Uterus (tissue), 4 donors: Measurements from ENCODE around the gene VAMP1. TPM values are rescaled to one million over a fixed set of nuclear protein-coding genes. Genes with fewer than 3 reads are reported as not detected.
"Not testable (repeated sequence)": the region's sequence is repeated elsewhere in the genome, so short reads cannot be mapped to it uniquely, and the experiment has no call there.

Experiments
- DNase-seq, 2 donors: peaks; one replicate each; pipeline ENCODE4 v3.0.0-alpha.2; 2019 to 2020
- H3K27ac ChIP-seq, 2 donors: fragments of 200-600 bp; sonication (generic); 1 replicate in 1 of 2; 2 replicates in 1 of 2; pipeline ENCODE4 v1.5.1; 2016 to 2018
- H3K27me3 ChIP-seq, 2 donors: fragments of 200-600 bp; sonication (generic); one replicate each; pipeline ENCODE4 v1.5.1; 2018 to 2019; ENCODE audit warnings: control low read depth in 1 of 2
- H3K36me3 ChIP-seq, 2 donors: fragments of 200-600 bp; sonication (generic); one replicate each; pipeline ENCODE4 v1.5.1; 2019; ENCODE audit warnings: control low read depth in 1 of 2
- H3K4me1 ChIP-seq, 2 donors: fragments of 200-600 bp; sonication (generic); one replicate each; pipeline ENCODE4 v1.5.1; 2018 to 2019; ENCODE audit warnings: control low read depth in 1 of 2
- H3K4me3 ChIP-seq, 2 donors: fragments of 200-600 bp; sonication (generic); 1 replicate in 1 of 2; 2 replicates in 1 of 2; pipeline ENCODE4 v1.5.1; 2018 to 2019; ENCODE audit warnings: mild to moderate bottlenecking in 1 of 2
- H3K9me3 ChIP-seq, 2 donors: fragments of 200-600 bp; sonication (generic); one replicate each; pipeline ENCODE4 v1.5.1; 2019; ENCODE audit warnings: control low read depth in 1 of 2
- CTCF ChIP-seq, 4 experiments: fragments of 200-600 bp in 2 of 4; fragments of 450-650 bp in 2 of 4; sonication (generic) in 2 of 4; IDR thresholded peaks; one replicate each; pipeline ENCODE4 v1.5.1; 2016 to 2019; ENCODE audit warnings: antibody characterized with exemption in 4 of 4, mild to moderate bottlenecking in 2 of 4, moderate library complexity in 1 of 4
- POLR2A ChIP-seq, 2 donors: fragments of 450-650 bp; IDR thresholded peaks; one replicate each; pipeline ENCODE4 v1.6.1; 2016; ENCODE audit warnings: antibody characterized with exemption in 2 of 2, mild to moderate bottlenecking in 1 of 2, moderate library complexity in 1 of 2
- intact Hi-C: fragments of 100-400 bp; cut with DNase I; formaldehyde crosslinking; loops from one replicate; pipeline ENCODE4 v1.15.1; 2023; ENCODE audit warnings: low total_unique reads
- total RNA-seq, 4 donors: library from RNA; depleted of rRNA in 3 of 4; stranded (reverse); fragments of >200 nt in 3 of 4; gene quantifications; one replicate each; pipeline versions ENCODE4 v1.1.0 to v1.2.4, GENCODE V29; 2014 to 2023
- donor health status: DM: yes; HTN: yes; CAD: no.

VAMP1 gene
- total RNA-seq, 4 donors from 2014 or later: 1.0 to 17.7 (median 6.8) TPM

- Histone ChIP-seq H3K27ac (no peak overlapping the region), H3K36me3 (no peaks in the 10 kb centered on the region), H3K4me1 (no peaks in the 10 kb centered on the region), H3K4me3 (no peak overlapping the region), H3K27me3 (no peaks in the 10 kb centered on the region), H3K9me3 (no peaks in the 10 kb centered on the region)
- no peak for DNase-seq
- TF ChIP-seq CTCF (IDR thresholded peaks at IDR 0.05) (no peak), POLR2A (IDR thresholded peaks at IDR 0.05) (no peak)
- intact Hi-C loops: loop anchor here (10.0 kb wide), 1 partner anchor 154 kb away; the partner anchor contains the start of gene PLEKHG6
Observed at GRCh38 chr12:6469092-6469491, 1.4 kb downstream of the VAMP1 start.

DNA sequence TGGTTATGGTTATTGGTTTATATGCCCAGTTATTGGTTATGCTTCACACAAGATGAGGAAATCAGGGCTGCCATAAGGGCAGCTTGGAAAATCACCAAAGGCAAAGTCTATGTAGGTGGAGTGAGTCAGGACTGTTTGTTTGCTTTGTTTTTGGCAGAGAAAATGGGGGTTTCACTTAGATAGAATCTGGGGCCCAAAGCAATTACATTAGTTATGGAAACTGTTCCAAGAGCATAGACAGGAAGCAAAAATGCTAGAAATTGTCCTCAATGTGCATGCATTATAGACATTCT, 2.2 kb downstream of the VAMP1 start:
- H3K9me3 ChIP-seq: no peaks in the 10 kb centered on the region
- H3K4me1 ChIP-seq: no peaks in the 10 kb centered on the region
- H3K27me3 ChIP-seq: no peaks in the 10 kb centered on the region
- H3K27ac ChIP-seq: no peak overlapping the region
- no peaks in the 10 kb centered on the region for H3K36me3 ChIP-seq
- intact Hi-C loops: loop anchor here (10.0 kb wide), 1 partner anchor 153 kb away; the partner anchor contains the start of gene PLEKHG6
- DNase-seq: no peak
- H3K4me3 ChIP-seq: no peak overlapping the region
- no peak for TF ChIP-seq CTCF (IDR thresholded peaks at IDR 0.05)
- no peak for TF ChIP-seq POLR2A (IDR thresholded peaks at IDR 0.05)

DNA sequence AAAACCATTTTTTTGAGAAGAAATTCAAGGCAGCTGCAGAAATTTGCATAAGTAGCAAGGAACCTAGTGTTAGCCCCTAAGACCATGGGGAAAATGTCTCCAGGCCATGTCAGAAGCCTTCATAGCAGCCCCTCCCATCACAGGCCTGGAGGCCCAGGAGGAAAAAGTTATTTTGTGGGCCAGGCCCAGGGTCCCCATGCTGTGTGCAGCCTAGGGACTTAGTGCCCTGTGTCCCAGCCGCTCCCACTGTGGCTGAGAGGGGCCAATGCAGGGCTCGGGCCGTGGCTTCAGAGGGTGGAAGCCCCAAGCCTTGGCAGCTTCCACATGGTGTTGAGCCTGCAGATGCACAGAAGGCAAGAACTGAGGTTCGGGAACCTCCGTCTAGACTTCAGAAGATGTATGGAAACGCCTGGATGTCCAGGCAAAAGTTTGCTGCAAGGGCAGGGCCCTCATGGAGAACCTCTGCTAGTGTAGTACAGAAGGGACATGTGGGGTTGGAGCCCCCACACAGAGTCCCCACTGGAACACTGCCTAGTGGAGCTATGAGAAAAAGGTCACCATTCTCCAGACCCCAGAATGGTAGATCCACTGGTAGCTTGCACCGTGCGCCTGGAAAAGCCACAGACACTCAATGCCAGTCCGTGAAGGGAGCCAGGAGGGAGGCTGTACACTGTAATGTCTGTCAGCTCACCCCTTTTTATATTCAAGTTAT, 2.8 kb downstream of the VAMP1 start:
- intact Hi-C loops: loop anchor here (10.0 kb wide), 1 partner anchor 153 kb away; the partner anchor contains the start of gene PLEKHG6
- H3K9me3 ChIP-seq, H3K27ac ChIP-seq, DNase-seq, H3K36me3 ChIP-seq, H3K4me3 ChIP-seq, H3K27me3 ChIP-seq, H3K4me1 ChIP-seq: not testable (repeated sequence)

DNA sequence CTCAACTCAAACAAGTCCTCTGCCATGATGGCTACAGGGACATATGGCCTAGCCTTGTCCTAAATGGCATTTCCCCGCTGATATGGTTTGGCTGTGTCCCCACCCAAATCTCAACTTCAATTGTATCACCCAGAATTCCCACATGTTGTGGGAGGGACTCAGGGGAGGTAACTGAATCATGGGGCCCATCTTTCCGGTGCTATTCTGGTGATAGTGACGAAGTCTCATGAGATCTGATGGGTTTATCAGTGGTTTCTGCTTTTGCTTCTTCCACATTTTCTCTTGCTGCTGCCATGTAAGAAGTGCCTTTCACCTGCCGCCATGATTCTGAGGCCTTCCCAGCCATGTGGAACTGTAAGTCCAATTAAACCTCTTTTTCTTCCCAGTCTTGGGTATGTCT, 3.7 kb downstream of the VAMP1 start:
- intact Hi-C loops: loop anchor here (10.0 kb wide), 1 partner anchor 152 kb away; the partner anchor contains the start of gene PLEKHG6
- H3K4me3 ChIP-seq, H3K27ac ChIP-seq, H3K36me3 ChIP-seq, H3K9me3 ChIP-seq, H3K27me3 ChIP-seq, H3K4me1 ChIP-seq, DNase-seq: not testable (repeated sequence)

DNA sequence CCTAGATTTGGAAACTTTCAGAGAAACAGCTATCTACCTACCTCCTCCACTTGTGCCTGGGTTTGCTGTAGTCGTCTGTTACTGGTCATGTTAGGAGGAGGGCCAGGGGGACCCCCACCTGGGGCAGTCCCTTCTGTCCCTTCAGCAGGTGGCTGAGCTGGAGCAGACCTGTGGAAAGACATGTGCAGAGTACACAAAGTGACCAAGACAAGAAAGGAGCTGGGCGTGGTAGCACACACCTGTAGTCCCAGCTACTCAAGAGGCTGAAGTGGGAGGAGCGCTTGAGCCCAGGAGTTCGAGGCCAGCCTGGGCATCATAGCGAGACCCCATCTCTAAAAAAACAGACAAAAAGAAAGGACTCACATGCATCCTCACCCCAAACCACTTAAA, 4.3 kb downstream of the VAMP1 start:
- Histone ChIP-seq H3K27ac (peak overlapping the region; percentile 10 to 31), H3K36me3 (no peaks in the 10 kb centered on the region), H3K4me3 (no peak overlapping the region), H3K4me1 (no peaks in the 10 kb centered on the region), H3K9me3 (no peaks in the 10 kb centered on the region), H3K27me3 (no peaks in the 10 kb centered on the region)
- intact Hi-C loops: loop anchor here (10.0 kb wide), 1 partner anchor 151 kb away; the partner anchor contains the start of gene PLEKHG6
- DNase-seq: no peak
- TF ChIP-seq POLR2A (IDR thresholded peaks at IDR 0.05) (no peak), CTCF (IDR thresholded peaks at IDR 0.05) (no peak)

GRCh38 chr12:6465467-6466183, 4.9 kb downstream of the VAMP1 start:
- intact Hi-C loops: loop anchor here (10.0 kb wide), 1 partner anchor 151 kb away; the partner anchor contains the start of gene PLEKHG6
- no peaks in the 10 kb centered on the region for H3K36me3 ChIP-seq
- H3K9me3 ChIP-seq: no peaks in the 10 kb centered on the region
- no peak for TF ChIP-seq POLR2A (IDR thresholded peaks at IDR 0.05)
- TF ChIP-seq CTCF (IDR thresholded peaks at IDR 0.05): peak; percentile 79 to 96 (median 90)
- H3K4me1 ChIP-seq: no peaks in the 10 kb centered on the region
- H3K27me3 ChIP-seq: no peaks in the 10 kb centered on the region
- DNase-seq: peak; percentile 38 to 76
- no peak overlapping the region for H3K4me3 ChIP-seq
- peak overlapping the region; percentile 10 to 31 for H3K27ac ChIP-seq
